Fibroblast of lung (primary cell): ENCODE measurements around the gene OXT.

Experiments used
- CTCF ChIP-seq, 2 donors: IDR thresholded peaks in 1 of 2; conservative IDR thresholded peaks in 1 of 2; 1 replicate in 1 of 2; 2 replicates in 1 of 2; pipeline ENCODE4 v1.5.1; 2011 to 2012; ENCODE audit warnings: low read length in 2 of 2, control low read depth in 1 of 2, inconsistent platforms in 1 of 2, low read depth in 1 of 2, mild to moderate bottlenecking in 1 of 2
- EZH2 ChIP-seq: IDR thresholded peaks from 2 replicates; pipeline ENCODE4 v1.5.1; 2012; ENCODE audit warnings: low read length, control low read depth, mild to moderate bottlenecking; ENCODE audit errors: missing control alignments

GRCh38 chr20:3084986-3085360 is 13.6 kb downstream of the OXT start:
- TF ChIP-seq CTCF (conservative IDR thresholded peaks at IDR 0.05 in 1 of 2, IDR thresholded peaks at IDR 0.05 in 1 of 2; ENCODE audit: low read depth in 1 of 2, low read length in 2 of 2) (no peak), EZH2 (no peak)
